Germinal center (tissue), 1 donor: ENCODE measurements around the gene PTTG1IP.

ENCODE experiments used
- DNase-seq: peaks from one replicate; pipeline ENCODE4 v3.0.0; 2012; ENCODE audit warnings: mixed read lengths, low spot score

Gene PTTG1IP

DNA sequence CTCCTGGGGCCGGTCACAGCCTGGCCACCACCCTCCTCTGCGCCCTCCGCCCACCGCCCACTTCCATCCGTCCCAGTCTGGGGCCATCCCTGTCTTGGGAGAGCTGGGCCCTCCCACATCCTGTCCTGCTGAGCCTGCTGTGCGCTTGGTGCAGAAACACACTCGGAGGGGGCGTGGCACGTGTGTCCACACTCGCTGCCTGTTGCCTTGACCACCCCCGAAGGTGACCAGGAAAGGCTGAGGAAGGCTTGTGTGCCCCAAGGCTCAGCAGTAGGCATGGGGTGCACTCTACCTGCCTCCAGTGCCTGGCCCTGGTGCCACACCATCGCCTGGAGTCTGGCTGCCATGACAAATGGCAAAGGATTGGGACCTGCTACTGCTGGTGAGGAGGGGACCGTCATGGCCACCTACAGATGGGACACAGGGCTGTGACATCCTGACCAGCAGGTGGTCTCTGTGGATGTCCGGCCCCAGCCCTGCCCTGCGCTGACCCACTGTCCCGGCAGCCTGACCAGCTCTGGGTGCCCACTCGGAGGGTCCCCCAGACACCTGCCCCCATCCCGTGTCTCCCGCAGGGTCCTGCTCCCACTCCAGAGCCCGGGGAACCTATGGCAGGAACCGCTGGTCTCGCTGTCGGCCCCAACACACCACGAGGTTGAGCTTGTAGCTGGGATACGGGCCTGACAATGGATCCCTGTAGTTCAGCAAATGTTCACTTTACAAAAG is 23.2 kb upstream of the PTTG1IP start:
- no peak for DNase-seq

DNA sequence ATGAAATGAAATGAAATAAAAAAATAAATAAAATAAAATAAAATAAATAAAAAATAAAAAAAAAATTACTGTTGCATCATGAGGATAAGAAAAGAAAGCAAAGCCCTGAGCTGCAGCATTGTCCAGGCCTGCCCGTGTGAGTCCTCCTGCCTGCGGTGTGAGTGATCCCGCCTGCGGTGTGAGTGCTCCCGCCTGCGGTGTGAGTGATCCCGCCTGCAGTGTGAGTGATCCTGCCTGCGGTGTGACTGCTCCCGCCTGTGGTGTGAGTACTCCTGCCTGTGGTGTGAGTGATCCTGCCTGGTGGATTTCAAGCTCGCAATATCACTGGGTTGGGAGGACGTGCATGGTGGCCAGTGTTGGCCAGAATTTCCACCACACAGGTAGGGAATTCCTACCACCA is 22.4 kb upstream of the PTTG1IP start:
- DNase-seq, result no peak

DNA sequence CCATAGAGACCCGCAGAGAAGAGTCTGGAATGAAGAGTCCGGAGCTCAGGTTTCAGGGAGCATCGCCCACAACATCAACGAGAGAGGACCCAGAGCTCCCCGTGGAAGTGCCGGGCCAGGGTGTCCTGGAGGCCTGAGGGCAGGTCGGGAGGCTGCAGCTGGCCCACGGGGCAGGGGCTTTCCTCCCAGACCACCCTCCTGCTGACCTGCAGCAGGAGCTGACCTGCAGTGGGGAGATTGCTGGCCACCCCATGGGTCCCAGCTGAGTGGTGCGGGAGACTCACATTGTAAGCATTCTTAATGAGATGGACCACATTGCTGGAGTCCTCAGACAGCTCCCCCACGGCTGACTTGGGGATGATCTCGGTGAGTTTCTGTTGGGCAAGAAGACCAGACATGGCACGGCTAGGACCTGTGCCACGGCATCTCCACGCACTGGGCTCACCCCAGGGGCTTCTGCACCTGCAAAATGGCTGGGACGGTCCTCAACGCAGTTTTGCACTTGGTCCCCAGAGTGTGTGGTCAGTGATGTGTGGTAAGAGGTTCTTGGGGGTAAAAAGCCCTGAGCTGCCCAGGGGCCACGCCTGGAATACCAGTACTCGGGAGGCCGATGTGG is 21.3 kb upstream of the PTTG1IP start:
- DNase-seq, result no peak

DNA sequence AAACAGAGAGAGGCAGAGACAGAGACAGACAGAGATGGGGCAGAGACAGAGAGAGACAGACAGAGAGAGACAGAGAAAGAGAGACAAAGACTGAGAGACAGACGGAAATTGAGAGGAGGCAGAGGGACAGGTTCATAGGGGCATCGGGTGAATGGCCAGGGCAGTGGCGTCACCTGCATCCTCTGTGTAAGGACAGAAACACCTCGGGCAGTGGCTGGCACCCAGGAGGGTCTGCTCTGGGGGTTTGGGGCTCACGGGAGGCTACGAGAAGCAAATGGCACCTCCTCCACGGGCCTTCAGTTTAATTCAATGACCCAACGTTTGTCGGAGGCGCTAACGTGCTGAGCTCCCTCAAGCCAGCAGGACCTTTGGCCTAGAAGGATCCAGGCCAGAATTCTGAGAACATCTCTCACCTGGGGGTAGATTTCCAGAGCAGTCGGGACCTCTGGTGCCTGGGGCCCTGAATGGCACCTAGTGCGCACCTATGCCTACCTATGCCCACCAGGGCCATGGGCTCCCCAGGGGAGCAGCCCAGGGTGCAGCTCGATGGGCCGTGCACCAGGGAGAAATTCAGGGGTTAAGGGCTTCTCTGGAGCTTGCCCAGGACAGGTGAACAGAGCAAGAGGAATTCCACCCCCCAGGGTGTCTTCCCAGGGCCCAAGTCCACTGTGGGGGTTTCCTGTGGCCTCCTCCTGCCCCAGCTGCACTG is 20.6 kb upstream of the PTTG1IP start:
- no peak for DNase-seq

DNA sequence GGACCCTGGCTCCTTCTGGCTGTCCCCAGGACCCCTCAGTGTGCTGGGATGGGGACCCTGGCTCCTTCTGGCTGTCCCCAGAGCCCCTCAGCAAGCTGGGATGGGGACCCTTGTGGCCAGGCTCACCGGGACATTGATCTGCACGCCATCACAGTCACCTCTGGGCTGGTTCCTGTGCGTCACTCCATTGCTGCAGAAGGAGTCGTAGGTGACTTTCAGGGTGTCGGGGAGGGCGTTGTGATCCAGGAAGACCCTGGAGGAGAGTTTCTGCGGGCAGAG is 19.7 kb upstream of the PTTG1IP start:
- DNase-seq, result no peak

DNA sequence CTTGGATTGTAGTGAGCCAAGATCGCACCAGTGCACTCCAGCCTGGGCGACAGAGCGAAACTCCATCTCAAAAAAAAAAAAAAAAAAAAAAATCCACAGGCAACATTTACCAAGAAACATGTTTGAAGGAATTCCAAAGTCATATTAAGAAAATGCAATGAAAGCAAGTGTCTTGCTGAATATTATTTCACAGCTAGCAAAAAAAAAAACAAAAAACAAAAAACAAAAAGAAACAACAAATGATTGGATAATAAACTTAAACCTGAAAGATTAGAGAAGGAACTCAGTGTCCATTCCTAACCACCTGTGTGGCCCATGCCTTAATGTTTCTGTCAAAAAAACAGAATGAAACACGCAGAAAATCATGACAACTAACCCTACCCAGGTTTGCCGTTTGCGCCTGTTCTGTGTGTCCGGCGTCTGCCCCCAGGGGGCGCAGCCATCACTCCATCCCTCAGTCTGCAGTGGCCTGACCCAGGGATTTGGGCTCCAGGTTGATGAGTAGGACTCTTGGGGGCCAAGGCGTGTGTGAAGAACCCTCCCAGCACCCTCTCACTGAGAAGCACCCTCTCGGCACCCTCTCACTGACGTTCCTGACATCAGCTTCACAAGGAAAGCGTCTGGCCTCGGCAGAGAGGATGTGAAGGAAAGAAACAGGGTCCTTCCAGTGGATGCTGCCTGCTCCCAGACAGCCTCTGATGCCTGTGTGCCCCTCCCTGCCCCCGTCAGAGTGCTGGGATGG is 19.2 kb upstream of the PTTG1IP start:
- peak; percentile 67 for DNase-seq

DNA sequence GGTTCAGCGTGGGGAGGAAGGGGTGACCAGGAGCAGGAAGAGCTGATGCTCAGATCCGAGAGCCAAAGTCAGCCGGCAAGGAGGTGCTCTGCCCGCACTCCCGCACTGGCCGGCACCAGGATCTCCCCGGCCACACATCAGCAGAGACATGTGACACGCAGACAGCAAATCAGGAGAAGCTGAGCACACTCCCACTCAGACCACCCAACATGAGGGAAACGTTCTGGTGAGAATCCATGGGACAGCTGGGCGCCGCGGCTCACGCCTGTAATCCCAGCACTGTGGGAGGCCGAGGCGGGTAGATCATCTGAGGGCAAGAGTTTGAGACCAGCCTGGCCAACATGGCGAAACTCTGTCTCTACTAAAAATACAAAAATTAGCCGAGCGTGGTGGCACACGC is 18.6 kb upstream of the PTTG1IP start:
- no peak for DNase-seq

DNA sequence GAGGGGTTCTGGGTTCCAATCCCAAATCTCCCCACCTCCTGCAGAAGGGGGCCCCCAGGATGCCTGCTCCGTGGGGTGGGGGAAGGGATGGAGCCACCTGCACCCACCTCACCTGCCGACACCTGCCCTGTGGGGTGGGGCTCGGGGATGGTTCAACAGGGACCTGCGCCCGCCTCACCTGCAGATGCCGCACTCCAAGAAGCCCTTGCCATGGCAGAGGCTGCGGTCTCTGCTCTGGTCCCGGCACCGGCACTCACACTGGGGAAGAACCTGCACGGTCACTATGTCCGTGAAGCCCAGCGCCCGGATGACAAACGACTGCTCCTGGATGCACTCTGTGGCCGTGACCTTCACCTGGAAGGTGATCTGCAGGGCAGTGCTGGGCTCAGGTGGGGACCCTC is 18.1 kb upstream of the PTTG1IP start:
- DNase-seq, result no peak

DNA sequence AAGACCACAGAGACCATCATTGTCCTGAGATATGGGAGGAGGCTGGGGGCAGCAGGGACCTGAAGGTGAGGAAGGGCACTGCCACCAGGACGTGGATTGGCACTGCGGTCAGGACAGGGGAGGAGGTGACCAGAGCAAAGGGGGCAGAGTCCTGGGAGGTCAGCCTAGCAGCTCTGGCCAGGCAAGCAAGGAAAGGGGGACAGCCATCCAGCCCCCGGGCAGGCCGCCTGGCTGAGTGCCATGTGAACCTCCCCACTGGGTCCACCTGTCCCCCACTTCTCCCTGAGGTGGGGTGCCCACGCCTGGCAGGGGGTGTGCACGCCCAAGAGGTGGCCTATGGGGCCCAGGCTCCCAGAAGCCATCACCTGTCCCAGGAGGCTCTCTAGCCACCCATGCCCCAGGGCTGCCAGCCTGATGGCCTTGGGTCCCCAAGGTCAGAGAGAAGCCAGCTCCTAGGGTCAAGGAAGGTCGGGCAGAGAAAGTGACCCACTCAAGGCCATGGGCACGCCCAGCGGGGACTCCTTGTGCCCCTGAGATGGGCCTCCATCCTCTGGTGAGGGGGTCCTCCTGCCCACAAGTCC is 17.6 kb upstream of the PTTG1IP start:
- DNase-seq, result no peak

DNA sequence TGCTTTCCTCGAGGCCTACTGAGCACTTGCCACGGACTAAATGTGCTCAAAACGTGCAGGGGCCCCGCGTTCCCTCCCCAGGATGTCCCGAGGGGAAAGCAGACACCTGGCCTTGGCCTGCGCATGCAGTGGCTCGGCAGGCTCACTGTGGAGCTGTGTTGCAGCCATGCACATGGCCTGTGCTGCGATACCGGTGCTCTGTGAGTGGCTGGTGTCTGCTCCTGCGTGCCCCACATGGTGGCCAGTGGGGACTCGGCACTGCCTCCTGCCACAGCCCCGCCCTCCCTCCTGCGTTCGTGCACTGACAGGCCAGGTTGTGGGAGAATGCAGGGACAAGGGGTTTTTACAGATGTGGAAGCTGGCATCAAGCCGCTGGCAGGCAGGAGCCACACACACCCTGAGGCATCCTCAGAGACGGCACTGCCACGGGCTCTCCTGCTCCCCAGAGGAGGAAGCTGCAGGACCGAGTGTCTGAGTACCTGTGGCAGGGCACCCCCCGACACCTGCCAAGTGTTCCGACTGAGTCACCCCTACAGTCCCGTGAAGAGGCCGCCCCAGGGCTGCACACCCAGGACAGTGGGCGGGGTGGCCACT is 16.9 kb upstream of the PTTG1IP start:
- DNase-seq, result no peak

DNA sequence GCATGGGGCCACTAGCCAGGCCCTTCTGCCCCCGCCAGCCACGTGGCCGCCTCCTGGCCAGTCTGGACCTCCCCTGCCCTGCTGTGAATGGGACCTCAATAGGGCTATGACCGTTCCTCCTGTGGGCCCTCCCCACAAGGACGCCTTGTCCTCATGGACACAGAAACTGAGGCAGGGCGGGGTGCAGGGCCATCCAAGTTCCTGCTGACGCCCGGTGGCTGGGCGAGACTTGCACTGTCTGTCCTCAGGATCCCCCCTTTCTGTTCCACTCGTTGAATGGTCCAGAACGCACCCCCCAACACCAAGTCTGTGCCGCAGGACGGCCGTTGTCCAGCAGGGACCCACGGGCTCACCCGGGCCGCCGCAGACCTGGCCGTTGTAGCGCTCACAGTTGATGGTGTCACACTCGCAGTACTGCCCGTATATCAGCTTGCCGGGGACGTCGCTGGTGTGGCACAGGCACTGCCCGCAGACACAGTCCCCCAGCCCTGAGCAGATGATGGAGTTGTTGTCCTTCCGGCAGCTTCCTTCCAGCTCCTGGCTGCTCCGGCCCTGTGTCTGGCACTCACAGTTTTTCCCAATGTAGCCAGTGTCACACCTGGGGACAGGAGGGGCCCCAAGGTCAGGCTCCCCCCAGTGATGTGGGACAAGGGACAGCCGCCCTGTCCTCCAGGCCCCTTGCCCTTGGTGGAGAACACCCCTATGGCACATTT is 16.3 kb upstream of the PTTG1IP start:
- no peak for DNase-seq

DNA sequence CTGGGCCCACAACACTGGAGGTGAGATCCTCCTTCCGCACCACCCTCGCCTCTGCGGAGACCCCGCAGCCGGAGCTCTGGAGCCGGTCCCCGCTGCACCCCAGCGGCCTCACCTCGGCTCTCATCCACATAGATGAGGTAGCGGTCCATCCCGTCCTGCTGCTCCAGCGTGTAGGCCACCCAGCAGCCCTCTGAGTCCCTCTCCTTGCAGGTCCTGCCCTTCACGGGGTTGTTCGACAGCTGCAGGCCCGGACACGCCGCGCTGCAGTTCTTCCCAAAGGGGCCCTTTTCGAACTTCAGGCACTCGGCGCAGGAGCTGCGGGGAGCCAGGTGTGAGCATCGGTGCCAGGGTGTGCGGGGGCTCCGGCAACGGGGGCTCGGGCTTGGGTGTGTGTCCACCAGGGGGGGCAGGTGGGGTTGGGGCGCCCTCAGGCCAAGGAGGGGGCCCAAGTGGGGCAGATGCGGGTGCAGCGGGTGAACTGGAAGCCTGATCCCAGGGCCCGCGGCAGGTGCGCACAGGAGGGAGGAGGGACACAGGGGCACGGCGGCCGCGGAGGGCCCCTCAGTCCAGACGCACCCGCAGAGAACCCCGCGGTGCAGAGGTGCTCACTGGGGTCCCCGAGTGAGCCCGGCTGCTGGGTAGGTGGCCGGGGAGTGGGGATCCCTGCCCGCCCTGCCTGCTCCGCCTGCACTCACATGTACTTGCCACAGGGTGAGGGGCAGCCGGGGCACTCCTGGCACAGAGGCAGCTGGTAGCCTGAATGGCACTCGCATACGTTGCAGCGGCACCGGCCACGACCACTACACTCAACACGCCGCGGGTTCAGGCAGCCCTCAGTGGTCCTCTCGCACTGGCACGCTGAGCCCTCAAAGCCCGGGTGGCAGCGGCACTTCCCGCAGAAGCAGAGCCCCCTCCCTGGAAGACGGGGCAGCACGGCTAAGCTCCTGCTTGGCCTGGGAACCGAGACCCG is 15.4 kb upstream of the PTTG1IP start:
- DNase-seq, result no peak

DNA sequence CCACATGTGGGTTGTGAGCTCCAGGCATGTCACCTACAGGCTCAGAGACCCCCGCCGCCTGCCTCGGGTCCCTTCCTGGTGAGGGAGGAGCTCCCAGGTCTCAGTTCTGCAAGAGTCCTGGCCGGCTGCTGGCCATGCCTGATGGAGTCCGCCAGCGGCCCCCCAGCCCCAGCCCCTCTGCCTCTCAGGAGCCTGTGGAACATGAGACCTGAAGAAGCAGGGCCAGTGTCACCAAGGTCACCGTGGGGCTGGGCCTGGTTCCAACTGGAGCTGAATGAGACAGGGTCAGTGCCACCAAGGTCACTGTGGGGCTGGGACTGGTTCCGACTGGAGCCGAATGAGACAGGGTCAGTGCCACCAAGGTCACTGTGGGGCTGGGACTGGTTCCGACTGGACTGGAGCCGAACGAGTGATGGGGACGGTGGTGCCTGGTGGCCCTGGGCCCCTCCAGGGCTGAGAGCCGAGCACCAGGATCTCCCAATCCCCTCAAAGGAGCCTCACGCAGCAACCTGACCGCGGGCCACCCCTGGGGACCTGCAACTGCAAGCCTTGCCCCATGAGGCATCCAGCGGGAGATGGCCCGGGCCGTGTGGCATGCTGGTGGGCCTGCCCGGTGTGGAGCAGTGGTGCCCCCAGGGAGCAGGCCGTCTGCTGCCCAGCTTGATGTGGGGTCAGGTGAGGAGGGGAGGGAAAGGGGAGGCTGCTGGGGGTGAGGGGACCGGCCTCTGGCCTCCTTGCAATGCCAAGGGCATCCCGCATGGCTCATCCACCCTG is 14.5 kb upstream of the PTTG1IP start:
- no peak for DNase-seq

DNA sequence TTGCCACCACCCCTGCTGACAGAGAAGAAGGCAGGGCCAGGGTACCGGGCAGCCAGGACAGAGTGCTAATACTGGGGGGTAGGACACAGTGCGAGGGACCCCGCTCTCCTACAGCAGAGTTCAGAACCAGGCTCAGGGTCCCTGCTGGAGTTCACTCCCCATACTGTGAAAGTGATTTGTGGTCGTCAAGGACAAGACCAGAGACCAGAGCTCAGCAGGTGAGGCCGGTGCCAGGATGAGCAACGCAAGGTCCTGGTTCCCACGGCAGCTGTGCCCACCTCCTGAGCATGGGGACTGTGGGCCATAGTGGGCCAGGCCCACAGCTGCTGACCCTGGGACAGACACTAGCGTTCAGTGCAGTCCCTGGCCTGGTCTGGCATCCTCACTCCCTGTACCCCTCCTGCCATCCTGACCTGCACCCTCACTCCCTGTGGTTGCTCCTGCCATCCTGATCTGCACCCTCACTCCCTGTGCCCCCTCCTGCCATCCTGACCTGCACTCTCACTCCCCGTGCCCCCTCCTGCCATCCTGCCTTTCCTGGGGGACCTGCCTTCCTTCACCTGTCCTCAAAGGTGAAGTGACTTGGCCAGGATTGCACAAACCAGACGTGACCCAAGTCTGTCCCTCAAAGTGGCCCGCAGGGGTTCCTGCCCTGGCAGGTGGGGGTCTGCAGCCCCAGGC is 13.8 kb upstream of the PTTG1IP start:
- DNase-seq, result no peak

DNA sequence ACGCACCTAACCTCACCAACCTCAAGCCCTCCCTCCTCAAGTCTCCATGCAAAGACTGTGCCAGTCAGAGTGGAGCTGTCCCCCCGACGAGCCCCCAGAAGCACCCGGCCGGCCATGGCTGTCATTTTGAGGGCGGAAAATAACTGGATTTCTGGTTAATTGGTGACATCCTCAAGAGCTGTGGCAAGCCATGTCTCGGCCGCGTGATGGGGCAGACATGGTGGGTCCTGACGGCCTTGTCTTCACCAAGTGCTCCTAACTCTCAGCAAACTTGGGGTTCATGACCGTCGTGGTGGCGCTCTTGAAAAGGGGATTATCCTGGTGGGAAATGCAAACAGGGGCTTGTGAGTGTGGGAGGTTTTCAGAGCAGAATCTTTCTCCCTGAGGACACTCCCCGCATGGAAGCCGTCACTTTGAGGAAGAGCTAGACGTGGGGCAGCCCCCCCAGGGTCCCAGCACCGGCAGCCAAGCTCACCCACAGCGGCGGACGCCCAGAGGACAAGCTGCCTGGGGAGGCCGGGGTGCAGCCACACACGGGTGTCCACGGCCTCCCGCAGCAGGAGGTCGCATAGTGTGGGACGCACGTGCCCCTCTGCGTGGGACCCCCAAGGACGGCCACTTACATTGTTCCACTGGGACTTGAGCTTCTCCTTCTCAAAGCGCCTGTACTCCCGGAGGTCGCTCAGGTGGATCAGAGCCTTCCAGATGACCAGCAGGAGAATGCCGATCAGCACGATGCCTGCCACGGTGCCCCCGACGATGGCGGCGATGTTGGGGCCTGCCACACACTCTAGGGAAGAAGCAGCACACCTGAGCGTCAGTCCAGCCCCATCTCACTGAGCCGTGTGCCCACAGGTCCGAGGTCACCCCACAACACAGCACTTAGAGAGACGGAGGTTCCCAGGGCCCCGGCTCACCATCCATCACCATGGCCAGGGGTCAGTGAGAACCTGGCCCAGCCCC is 12.9 kb upstream of the PTTG1IP start:
- no peak for DNase-seq

DNA sequence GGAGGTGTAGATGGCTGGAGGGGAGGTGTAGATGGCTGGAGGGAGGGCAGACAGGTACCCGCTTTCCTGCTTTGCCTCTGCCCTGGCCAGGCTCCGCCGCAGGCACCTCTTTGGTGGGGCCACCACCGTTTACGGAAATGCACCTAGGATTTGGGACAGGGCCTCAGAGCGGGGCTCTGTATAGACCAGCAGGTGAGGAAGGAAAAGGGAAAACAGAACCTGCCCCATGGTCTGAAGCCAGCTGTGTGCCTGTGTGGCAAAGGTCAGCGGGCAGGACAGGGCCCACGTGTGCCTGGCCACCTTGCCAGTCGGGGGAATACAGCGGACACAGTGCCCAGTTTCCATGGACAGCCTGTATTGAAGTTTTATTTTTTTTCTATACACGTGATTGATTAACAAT is 12.1 kb upstream of the PTTG1IP start:
- DNase-seq, result no peak

DNA sequence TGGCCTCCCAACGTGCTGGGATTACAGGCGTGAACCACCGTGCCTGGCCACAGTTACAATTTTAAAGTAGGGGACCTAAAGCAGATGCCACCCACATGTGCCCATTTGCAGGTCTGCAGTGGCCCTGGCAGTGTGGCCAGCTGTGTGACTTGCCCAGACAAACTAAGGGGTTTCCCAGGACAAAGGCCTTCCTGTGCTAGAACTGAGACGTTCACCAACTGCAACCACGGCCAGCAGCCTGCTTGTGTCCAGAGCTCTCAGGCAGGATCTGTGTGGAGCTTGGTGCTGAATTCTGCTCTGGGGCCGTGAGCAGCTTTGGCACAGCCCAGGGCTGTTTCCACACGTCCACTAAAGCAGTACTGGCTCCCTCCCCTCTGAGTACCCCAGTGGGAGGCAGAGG is 10.6 kb upstream of the PTTG1IP start:
- no peak for DNase-seq

DNA sequence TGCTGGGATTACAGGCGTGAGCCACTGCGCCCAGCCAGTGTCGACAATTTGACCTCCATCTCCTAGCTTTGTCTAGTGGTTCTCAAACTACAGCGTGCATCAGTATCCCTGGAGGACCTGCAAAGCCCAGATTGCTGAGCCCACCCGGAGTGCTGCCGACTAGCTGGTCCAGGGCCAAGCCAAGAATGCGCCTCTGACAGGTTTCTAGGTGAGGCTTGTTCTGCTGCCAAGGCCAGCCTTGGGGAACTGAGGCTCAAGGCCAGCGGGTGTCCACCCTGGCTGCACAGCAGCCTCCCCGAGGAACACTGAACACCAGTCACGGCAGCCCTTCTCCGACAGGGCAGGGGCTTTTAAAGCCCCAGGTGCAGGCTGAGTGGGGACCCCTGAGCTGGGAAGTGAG is 9.8 kb upstream of the PTTG1IP start:
- no peak for DNase-seq
